ENCODE data around the gene SOBP. TPM values are rescaled to one million over a fixed set of nuclear protein-coding genes. Genes with fewer than 3 reads are reported as not detected.

The SOBP gene
- polyA plus RNA-seq, 1 donor (not counting 4 experiments of a cell fraction or from before 2014, with no cell fraction given): not detected

DNA sequence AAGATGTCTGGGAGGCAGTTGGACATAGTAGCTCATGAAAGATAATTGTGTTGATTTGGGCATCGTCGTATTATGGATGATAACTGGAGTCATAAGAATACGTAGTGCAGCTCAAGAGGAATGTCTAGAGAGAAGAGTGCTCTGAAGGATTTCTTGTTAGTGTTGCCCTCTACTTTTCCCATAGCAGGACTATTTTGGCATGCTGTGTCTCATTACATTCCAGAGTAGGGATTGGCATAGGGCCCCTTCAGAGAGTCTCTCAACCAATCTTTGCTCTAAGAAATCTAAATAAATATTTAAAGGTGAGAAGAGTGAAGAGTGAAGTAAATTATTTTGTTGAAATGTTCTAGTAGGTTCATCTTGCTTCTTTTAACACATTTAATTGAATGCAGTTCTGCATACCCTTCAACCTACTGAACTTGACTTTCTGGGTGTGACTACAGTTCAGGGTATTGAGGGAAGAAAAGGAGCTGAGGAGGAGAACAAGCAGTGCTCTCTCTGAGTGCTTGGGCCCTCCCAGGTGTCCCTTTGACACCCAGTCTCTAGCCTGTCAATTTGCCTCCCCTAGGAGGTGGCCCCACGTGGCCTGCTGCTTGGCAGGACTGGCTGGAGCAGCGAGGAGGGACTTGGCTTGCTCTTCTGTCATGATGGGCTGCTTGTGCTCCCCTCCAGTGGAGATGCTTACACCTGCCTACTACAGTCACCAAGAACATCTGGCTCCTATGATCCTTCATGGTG lies 33.3 kb downstream of the SOBP start:
- H3K36me3 ChIP-seq (ENCODE audit: control insufficient read depth in 2 of 2, extremely low read depth in 1 of 2, insufficient read depth in 2 of 2, low read length in 2 of 2): no peaks in the 10 kb centered on the region
- H3K9me3 ChIP-seq (ENCODE audit: control insufficient read depth, low read depth, low read length): no peaks in the 10 kb centered on the region
- H3K4me1 ChIP-seq (ENCODE audit: control insufficient read depth, extremely low read depth, insufficient read depth, low read length): no peaks in the 10 kb centered on the region
- no peak overlapping the region for H3K9ac ChIP-seq (ENCODE audit: control insufficient read depth, extremely low read depth, insufficient read depth, low read length)
- no peak overlapping the region for H3K4me3 ChIP-seq (ENCODE audit: control insufficient read depth in 2 of 3, extremely low read depth in 1 of 3, insufficient read depth in 2 of 3, low read depth in 1 of 3, low read length in 3 of 3)
- no peaks in the 10 kb centered on the region for H3K79me2 ChIP-seq (ENCODE audit: control insufficient read depth, insufficient read depth, low read length)
- dilution Hi-C loops (cut with MboI; ENCODE audit: extremely low pct_ligation_motif_present, low sequenced_read_pairs): no loop called here
- H3K27me3 ChIP-seq (ENCODE audit: control insufficient read depth, extremely low read depth, insufficient read depth, low read length): peaks cover 6% of the 10 kb centered on the region
- no peak overlapping the region for H2AFZ ChIP-seq (ENCODE audit: control insufficient read depth, low read length)
- DNase-seq (ENCODE audit: low read depth, low spot score) (no peak), FAIRE-seq (no peak)
- H3K27ac ChIP-seq (ENCODE audit: control insufficient read depth, insufficient read depth, low read length): no peak overlapping the region
- TF ChIP-seq, protein P1, sequence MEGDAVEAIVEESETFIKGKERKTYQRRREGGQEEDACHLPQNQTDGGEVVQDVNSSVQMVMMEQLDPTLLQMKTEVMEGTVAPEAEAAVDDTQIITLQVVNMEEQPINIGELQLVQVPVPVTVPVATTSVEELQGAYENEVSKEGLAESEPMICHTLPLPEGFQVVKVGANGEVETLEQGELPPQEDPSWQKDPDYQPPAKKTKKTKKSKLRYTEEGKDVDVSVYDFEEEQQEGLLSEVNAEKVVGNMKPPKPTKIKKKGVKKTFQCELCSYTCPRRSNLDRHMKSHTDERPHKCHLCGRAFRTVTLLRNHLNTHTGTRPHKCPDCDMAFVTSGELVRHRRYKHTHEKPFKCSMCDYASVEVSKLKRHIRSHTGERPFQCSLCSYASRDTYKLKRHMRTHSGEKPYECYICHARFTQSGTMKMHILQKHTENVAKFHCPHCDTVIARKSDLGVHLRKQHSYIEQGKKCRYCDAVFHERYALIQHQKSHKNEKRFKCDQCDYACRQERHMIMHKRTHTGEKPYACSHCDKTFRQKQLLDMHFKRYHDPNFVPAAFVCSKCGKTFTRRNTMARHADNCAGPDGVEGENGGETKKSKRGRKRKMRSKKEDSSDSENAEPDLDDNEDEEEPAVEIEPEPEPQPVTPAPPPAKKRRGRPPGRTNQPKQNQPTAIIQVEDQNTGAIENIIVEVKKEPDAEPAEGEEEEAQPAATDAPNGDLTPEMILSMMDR (optimal IDR thresholded peaks at IDR 0.05 in 1 of 3, IDR thresholded peaks at IDR 0.05 in 1 of 3, conservative IDR thresholded peaks at IDR 0.05 in 1 of 3; ENCODE audit: extremely low read depth in 1 of 3, insufficient read depth in 2 of 3, low read length in 3 of 3): no peak
- no peak for TF ChIP-seq EZH2 (IDR thresholded peaks at IDR 0.05; ENCODE audit: low read length)
- no peaks in the 10 kb centered on the region for H4K20me1 ChIP-seq (ENCODE audit: control insufficient read depth, extremely low read depth, insufficient read depth, low read length)
- H3K4me2 ChIP-seq (ENCODE audit: control insufficient read depth, extremely low read depth, insufficient read depth, low read depth, low read length): no peak overlapping the region
- H3K9me1 ChIP-seq (ENCODE audit: control insufficient read depth, extremely low read depth, insufficient read depth, low read length): no peaks in the 10 kb centered on the region

GRCh38 chr6:107523794-107524193 lies 33.9 kb downstream of the SOBP start:
- Histone ChIP-seq H3K27ac (ENCODE audit: control insufficient read depth, insufficient read depth, low read length) (no peak overlapping the region), H3K9ac (ENCODE audit: control insufficient read depth, extremely low read depth, insufficient read depth, low read length) (no peak overlapping the region), H3K4me3 (ENCODE audit: control insufficient read depth in 2 of 3, extremely low read depth in 1 of 3, insufficient read depth in 2 of 3, low read depth in 1 of 3, low read length in 3 of 3) (no peak overlapping the region), H3K9me3 (ENCODE audit: control insufficient read depth, low read depth, low read length) (no peaks in the 10 kb centered on the region), H3K9me1 (ENCODE audit: control insufficient read depth, extremely low read depth, insufficient read depth, low read length) (no peaks in the 10 kb centered on the region), H2AFZ (ENCODE audit: control insufficient read depth, low read length) (no peak overlapping the region), H3K36me3 (ENCODE audit: control insufficient read depth in 2 of 2, extremely low read depth in 1 of 2, insufficient read depth in 2 of 2, low read length in 2 of 2) (no peaks in the 10 kb centered on the region), H3K4me2 (ENCODE audit: control insufficient read depth, extremely low read depth, insufficient read depth, low read depth, low read length) (no peak overlapping the region), H3K4me1 (ENCODE audit: control insufficient read depth, extremely low read depth, insufficient read depth, low read length) (no peaks in the 10 kb centered on the region), H3K27me3 (ENCODE audit: control insufficient read depth, extremely low read depth, insufficient read depth, low read length) (peaks cover 6% of the 10 kb centered on the region), H4K20me1 (ENCODE audit: control insufficient read depth, extremely low read depth, insufficient read depth, low read length) (no peaks in the 10 kb centered on the region), H3K79me2 (ENCODE audit: control insufficient read depth, insufficient read depth, low read length) (no peaks in the 10 kb centered on the region)
- no peak for DNase-seq (ENCODE audit: low read depth, low spot score)
- no peak for FAIRE-seq
- dilution Hi-C loops (cut with MboI; ENCODE audit: extremely low pct_ligation_motif_present, low sequenced_read_pairs): no loop called here
- no peak for TF ChIP-seq EZH2 (IDR thresholded peaks at IDR 0.05; ENCODE audit: low read length)
- TF ChIP-seq, protein P1 (optimal IDR thresholded peaks at IDR 0.05 in 1 of 3, IDR thresholded peaks at IDR 0.05 in 1 of 3, conservative IDR thresholded peaks at IDR 0.05 in 1 of 3; ENCODE audit: extremely low read depth in 1 of 3, insufficient read depth in 2 of 3, low read length in 3 of 3): no peak
